HG03521 (cell line): Measurements from ENCODE around the gene MID1IP1.

Experiments
- ATAC-seq: cut with Tn5 transposase; IDR thresholded peaks from one replicate; pipeline ENCODE4 v1.9.1; 2021; ENCODE audit warnings: mild to moderate bottlenecking, moderate library complexity; ENCODE audit not compliant: unreplicated experiment

Gene MID1IP1

GRCh38 chrX:38811515-38812243 lies 10.4 kb downstream of the MID1IP1 start:
- no peak for ATAC-seq

- no peak for ATAC-seq
Observed at GRCh38 chrX:38816155-38816554, 14.9 kb downstream of the MID1IP1 start.

DNA sequence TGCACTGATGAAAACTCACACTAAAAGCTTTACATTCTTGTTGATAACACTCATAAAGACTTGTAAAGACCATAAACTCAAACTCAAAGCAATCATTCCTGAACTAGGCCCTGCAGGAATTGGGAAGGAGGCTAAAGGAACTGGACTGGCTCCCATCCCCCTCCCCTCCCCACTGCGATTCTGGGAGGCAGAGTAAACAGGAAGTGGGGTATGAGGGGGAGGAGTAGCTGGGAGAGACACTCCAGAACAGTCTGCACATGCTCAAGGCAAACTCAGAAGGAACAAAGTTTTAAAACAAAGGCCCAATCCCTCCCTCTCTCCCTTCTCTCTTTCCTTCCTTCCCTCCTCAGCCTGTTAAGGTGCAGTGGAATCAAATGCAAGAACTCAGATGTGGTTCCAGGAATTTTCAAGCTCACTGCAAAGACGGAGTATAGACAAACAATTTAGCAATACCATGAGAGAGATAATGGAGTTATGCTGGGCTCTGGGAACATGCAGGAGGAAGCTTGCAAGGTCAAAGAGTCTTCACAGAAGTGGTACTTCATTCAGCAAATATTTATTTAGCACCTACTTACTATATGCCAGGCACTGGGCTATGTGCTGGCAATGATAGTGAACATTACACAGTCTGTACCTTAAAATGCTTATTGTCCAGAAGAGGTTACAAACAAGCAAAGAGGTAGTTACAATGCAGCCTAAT lies 15.9 kb downstream of the MID1IP1 start:
- ATAC-seq = no peak

GRCh38 chrX:38819163-38819562 lies 17.9 kb downstream of the MID1IP1 start:
- no peak for ATAC-seq

DNA sequence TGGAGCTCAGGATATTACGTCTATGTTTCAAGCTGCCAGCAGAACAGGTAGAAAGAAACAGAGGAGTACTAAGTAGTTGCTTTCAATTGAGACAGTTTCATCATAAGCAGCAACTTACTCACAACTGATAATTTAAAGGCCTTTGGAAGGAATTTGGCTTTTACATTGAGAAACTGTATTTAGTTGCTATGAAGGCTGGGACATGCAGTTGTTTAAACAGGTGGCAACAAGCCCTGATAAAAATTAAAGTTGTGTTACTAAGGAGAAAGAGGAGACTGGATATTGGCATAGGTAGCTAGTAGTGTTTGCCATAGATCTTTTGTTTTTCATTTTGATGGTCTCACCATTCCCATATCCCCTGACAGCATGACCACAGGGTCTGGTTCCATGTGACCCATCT lies 18.4 kb downstream of the MID1IP1 start:
- no peak for ATAC-seq

DNA sequence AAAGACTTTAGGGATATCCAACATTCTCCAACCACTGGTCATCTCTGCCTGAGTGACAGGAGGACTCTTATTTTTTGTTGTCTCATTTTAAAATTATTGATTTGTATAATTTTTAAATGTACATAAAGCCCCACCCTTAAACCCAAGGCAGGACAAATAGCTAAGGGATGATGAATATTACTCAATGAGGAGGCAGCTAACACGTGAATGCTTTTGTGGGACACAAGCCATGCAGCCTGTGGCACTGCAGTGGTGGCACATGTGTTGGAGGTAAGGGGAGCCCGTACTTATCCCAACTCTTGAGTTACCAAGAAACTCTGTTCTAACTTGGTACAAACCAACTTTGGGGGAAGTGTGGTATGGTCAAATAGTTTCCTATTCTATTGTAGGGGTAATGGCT lies 19.5 kb downstream of the MID1IP1 start:
- ATAC-seq = no peak

DNA sequence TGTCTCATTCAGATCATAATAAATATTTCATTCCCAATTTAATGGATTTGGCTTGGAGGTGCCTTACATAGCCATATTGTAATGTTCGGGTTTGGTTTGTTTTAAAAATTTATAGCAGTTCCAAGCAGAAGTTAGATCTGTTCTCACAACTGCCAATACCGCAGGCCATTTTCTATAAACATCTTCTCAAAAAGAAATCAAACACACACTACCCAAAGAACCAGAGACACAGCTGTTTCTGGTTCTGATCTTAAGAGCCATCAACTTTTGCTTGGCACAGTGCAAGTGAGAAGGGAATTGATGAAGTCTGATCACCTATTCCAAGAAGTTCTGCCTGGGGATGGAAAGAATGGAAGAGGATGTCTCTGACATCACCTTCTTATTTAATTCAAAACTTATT lies 22.9 kb downstream of the MID1IP1 start:
- no peak for ATAC-seq

DNA sequence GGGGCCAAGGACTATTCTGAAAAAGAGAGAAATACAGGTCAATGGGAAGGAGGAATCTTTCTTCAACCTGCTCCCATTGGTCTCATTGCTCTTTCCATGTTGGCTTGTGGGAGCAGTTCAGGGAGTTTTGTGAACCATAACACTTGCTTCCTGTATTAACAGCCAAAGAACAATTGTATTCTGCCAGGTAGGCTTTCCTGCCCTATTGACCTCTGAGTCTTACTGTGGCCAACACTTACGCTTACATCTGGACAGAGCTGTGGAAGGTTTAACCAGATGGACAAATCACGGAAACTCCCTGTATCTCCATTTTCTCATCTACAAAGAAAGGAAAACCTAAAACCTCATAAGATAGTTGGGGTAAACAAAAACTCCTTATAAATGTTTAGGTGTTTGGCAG lies 30.7 kb downstream of the MID1IP1 start:
- ATAC-seq = no peak

DNA sequence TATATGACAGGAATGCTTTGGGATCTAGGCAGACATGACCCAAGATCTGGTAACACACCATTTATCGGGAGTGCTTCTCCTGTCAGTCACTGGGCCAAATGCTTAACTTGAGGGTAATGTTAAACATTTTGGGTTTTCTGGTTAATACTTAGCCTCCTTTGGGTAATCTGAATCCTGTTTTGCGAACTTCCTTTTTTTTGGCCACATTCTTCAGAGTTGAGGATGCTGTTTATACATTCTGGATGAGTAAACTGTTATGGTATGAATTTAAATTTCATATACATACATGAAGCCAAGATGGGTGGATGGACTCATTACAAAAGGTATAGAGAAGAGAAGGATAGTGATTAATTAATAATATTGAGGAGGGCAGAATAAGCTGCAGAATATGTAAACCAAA lies 36.1 kb downstream of the MID1IP1 start:
- ATAC-seq = no peak

DNA sequence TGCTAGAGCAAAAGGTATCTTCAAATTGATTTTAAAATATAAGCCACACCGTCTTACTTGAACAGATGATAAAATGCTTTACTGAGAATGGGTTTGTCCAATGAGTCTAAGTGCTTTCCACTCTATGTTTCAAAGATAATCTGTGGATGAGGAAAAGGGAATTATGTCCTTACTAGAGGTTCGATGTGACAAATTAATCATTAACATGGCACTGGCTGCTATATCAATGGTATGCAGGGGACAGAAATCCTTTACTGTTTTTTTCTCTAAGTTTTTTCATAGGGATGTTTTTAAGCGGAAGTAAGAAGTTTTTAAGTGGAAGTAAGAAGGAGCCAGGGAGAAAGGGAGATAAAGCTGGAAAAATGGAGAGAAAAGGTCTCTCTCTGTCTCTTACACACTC lies 38.0 kb downstream of the MID1IP1 start:
- no peak for ATAC-seq

GRCh38 chrX:38839944-38840343 lies 38.7 kb downstream of the MID1IP1 start:
- no peak for ATAC-seq

DNA sequence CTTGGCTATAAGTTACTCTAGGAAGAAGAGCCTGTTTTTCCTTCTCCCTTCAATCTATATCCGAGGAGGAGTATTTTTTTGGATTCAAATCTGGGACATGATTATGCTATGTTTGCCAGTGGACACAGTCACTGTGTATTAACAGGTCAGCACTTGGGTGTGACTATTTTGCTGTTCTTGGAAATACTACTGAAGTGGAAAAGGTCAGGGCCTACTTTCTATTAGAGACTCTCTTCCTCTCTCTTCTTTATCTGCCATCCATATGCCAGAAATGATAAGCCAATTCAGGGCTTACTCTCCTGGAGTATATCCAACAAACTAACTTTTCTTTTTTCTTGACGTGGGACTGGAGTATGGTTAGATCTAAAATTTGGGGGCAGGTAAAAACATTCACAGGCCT lies 40.5 kb downstream of the MID1IP1 start:
- no peak for ATAC-seq

DNA sequence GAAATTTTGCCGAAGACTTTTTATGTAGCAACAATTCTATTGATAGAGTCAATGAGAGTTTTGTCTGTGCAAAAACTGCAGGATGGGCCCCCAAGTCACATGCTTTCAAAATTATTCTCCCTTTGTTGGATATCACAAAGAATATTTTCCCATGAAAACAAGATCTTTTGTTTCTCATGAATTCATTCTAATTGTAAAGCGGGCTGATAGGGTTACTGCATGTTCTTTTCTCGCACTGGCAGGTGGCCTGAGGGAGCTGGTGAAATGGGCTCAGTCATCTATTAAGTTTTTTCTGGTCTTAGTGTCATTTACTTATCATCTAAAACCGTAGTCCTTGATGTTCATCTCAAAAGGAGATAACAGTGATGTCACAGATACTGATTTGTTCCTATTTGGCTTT lies 44.2 kb downstream of the MID1IP1 start:
- no peak for ATAC-seq

- ATAC-seq = no peak
Observed at GRCh38 chrX:38847206-38847902, 46.1 kb downstream of the MID1IP1 start.

GRCh38 chrX:38847903-38848230 lies 46.6 kb downstream of the MID1IP1 start:
- ATAC-seq = no peak

- ATAC-seq = no peak
Observed at GRCh38 chrX:38848671-38849455, 47.6 kb downstream of the MID1IP1 start.

- ATAC-seq = no peak
Observed at GRCh38 chrX:38850807-38851544, 49.7 kb downstream of the MID1IP1 start.

DNA sequence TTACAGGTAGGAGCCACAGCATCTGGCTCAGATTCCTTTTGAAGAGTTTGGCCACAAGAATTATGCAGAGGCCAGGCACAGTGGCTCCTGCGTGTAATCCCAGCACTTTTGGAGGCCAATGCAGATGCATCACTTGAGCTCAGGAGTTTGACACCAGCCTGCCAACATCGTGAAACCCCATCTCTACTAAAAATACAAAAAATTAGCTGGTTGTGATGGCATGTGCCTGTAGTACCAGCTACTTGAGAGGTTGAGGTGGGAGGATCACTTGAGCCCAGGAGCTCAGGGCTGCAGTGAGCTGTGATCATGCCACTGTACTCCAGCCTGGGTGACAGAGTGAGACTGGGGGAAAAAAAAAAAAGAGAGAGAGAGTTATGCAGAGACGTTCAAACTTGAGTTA lies 53.0 kb downstream of the MID1IP1 start:
- ATAC-seq = no peak
